ENCODE data around the gene CNRIP1.

CNRIP1 gene

DNA sequence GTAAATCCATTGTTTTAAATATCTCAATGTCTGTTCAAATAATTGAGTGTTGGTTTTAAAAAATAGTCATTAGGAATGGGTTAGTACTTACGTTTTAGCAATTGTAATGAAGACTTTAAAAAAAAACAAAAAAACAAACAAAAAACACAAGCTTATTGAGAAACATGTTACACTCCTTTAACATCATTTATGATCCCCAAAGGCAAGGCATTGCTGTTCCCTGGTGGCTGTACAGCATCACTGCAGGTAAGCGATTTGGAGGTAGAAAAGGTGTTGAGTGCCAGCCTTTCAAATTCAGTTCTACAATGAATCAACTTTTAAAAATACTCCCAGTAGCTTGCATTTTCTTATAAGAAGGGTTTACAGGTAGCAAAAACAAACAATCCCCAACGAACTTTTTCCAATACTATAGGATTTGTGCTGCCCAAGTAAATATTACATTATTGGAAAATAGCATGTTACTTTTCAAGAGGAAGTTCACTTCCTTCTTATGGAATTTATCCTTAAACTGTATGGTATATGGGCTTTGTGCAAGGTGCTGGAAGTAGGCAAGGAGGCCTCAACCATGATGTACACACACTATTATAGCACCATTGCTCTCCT, 27.5 kb downstream of the CNRIP1 start:
- DNase-seq (ENCODE audit: low read depth in 2 of 2) = no peak

DNA sequence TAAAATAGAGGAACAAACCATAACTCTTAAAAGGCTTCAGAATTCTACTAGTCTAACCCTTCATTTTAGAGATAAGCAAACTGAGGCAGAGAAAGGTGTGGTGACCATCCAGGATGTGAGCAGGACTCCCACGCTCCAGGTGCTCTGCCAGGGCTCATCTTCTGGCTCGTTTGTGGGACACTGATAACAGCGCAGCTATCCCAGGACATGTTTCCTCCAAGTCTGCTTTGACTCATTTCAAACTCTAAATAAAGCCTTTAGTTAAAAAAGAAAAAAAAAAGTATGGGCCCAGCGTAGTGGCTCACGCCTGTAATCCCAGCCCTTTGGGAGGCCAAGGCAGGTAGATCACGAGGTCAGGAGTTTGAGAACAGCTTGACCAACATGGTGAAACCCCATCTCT, 28.4 kb downstream of the CNRIP1 start:
- DNase-seq (ENCODE audit: low read depth in 2 of 2) = no peak

DNA sequence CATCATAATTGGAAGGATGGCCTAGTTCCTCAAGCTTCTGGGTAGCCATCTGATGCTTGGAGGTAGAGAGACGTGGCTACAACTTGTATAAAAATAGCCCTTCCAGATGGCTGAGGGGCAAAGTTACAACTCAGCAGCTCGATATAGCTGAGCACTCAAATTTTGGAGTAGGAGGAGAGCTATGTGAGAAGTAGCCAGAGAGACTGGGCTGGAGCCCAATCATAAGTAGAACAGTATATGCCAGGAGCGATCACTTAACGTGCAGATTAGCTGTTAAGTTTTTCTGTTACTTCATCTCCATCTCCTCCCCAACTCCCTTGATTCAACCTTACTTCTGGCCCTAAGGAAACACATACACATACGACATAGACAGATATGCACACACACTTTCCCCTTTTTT, 28.8 kb downstream of the CNRIP1 start:
- DNase-seq (ENCODE audit: low read depth in 2 of 2) = no peak

DNA sequence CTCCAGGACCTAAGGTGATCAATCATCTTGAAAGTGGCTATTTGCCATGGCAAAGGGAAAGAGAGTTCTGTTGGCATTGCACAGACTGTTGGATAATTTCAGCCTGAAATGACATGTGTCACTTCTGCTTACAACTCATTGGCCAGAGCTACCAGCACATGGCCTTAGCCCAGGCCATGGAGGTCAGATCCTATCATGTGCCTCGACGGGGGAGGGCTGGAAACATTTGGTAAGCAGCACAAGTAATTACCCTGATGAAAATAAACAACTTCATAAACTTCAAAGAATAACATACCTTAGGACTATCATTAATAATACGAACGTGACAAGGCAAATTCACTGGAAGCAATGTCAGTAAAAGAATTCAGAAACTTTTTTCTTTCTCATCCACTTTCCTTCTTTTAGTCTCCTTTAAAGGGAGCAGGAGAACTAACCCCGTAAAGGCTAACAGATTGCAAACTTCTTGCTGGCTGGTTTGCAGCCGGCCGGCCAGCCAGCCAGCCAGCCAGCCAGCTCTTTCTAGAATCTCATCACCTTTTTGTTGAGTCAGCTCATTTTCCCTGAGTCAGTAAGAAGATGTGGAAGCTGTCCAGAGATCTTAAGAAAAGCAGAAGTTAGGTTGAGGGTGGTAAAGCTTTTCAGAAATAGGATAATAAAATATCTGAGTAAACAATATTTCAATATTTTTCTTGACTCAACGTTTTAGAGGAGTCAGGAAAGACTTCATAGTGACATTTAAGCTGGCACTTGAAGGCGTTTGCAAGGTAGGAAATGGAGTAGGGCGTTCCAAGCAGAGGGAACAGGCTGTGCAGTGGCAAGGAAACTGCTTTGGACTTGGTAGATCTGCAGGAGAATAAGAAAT, 31.9 kb downstream of the CNRIP1 start:
- DNase-seq (ENCODE audit: low read depth in 2 of 2) = no peak

DNA sequence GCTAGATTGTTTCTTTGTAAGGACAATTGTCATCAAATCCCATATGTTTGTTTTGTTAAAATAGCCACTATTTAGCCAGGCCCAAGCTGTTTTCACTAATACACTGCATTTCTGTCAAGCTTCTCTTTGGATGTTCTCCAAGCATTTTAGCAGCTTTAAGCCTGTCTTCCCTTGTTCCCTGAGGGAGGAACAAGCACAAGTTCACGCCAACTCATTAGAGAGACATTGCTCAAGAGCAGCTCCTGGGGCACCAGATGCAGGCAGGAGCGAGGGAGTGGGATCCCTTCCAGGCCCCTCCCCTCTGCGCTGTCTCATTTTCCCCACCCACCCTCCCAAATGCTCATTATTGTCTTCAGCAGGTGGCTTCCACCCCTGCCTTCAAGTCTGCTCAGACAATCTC, 34.9 kb downstream of the CNRIP1 start:
- no peak for DNase-seq (ENCODE audit: low read depth in 2 of 2)

DNA sequence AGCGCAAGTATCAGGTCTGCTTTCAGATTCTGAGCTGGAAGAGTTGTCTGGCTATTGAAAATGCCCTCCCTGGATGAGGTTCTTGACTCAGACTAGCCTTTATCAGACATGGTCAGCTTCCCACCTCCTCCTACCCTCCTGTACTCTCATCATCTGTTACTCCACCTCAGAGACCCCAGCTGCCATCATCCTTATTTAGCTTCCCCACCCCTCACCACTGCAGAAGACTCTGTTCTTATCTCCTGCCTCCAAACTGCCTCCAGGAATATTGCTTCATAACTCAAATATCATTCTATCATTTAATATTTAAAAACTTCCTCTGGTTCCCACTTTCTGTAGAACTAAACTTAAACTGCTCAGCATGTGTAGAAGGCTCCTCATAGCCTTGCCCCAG, 36.3 kb downstream of the CNRIP1 start:
- no peak for DNase-seq (ENCODE audit: low read depth in 2 of 2)

DNA sequence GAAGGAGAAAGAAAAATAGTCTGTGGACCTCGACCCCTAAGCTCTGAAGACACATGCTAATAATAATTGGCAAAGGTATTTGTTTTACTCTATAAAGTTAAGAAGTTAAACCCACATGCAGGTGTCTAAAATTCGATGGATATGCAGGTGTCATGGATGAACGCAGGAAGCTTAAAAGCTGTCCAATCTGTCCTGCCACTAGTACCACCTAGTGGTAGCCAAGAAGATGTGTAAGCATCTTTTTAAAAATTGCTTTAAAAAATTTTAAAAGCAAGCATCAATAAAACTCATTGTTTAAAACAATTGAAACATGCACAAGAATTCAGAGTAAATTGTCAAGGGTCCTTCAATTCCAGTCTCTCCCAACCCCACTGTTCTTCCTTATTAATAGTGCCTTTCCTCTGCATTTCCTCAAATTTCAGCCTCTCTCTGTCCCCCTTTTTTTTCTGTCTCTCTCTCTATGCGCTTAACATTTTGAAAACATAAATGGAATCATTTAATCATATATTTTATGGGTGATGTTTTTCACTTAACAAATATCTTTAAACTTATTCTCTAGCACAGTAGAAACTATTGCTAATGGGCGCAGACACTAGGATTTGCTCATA, 36.8 kb downstream of the CNRIP1 start:
- no peak for DNase-seq (ENCODE audit: low read depth in 2 of 2)

DNA sequence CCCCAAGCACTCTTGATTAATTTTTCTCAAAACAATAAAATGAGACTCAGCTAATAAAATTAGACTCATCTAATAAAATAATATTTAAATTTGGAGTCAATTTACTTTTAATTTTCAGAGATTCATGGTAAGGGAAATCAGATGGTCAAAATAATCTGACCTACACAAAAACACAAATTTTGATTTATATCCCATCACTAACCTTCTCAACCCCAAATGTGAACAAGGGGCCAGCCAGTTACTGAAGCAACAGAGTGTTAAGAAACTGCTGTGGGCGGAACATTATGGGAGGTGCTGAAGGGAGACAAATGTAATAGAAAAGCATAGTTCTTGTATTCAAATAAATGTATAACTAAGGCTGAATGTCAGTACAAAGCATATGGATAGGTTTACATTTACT, 39.0 kb downstream of the CNRIP1 start:
- DNase-seq (ENCODE audit: low read depth in 2 of 2) = no peak

DNA sequence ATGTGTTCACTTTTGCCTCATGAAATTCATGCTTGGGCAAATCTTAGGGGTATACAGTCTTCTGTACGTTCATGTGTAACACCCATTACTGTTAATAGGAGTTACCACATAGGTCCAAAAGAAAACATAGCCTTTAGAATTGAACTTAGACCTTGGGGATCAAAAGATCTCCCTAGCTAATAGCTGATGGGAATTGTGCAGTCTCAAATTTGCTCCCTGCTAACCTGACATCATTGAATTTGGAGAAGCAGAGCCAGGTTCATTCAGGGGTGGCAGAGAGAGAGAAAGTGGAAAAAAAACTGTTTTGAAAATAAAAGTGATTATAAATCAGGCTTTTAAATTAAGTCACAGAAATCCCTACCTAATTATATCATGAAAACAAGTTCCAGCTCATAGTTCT, 39.4 kb downstream of the CNRIP1 start:
- no peak for DNase-seq (ENCODE audit: low read depth in 2 of 2)

DNA sequence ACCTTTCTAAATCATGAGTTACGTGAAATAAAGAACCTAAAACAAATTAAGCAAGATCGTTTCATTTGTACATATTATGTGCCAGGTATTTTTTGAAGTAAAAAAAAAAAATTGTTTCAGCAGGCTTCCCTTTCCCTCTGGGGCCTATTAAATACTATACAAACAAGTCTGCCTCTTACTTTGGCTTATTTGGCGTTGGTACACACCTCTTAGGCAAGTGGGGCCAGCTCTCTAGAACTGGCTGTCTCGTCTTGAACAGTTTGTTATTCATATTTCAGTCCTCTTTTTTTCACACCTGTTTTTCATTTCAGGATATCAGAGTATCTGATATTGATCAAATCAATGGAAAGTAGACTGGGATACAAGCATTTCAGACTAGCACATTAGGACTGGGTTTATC, 40.1 kb downstream of the CNRIP1 start:
- DNase-seq (ENCODE audit: low read depth in 2 of 2) = no peak

DNA sequence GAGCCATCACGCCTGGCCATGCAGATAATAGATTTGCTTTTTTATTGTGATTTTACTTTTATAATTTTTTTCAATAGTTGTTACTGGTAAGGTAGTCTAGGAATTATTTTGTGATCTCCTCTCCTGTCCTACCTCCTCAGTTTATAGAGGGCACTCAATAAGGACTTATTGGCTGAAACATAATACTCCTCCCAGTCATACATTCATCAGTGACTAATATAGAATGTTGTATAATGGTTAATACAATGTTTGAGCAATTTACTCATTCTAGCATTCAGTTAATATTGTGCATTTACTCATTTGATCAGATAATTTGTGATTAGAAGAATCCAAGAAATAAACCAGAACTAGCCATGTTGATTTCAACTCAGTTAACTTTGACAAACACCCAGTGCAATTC, 41.6 kb downstream of the CNRIP1 start:
- no peak for DNase-seq (ENCODE audit: low read depth in 2 of 2)

DNA sequence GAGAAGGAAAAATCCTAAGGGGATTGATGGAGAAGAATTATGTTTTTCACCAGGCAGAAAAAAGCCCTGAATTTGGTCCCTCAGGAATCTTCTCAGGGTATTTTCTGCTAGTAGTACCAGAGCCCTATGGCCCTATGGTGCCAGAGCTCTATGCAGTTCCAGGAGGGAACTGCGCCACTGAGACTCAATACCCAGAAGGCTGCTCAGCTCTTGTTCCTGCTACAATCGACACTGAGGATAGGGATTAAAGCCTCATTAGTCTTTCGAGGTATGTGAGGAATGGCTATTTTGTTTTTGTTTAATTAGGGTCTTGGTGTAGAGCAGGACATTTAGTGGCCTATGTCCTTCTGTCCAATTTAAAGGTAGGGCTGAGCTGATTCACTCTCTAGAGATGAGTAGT, 45.7 kb downstream of the CNRIP1 start:
- no peak for DNase-seq (ENCODE audit: low read depth in 2 of 2)

DNA sequence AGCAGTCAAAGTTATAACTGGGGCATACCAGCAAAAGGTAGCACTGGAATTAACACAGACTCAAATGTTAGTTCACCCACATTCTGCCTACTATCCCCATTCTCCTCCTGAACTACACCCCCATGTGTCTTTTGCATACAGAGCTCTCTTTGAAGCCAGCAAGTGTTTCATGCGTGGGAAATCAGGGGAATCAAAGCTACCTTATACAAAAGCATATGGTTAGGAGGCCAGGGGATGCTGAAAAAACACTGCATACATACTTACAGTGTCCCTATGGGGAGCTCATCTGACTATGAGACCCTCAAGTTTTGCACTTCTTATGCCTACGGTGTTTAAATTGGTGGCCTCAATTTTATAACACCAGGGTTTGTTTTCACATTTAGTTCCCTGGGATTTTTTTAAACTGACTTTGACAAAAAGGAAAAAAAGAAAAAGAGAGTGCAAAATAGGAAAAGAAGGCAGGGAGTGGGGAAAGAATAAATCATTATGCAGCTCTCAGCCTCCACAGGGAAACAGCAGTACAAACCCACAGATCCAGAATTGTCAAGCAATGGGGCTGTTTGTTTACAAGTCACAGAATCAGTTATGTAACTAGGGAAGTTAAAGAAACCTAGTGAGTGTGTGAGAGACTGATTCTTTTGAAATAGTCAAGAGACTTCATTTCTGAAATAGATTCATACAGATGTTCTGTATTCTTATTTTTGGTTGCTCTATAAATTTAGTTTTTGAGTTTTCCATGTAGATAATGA, 47.3 kb downstream of the CNRIP1 start:
- DNase-seq (ENCODE audit: low read depth in 2 of 2) = no peak

DNA sequence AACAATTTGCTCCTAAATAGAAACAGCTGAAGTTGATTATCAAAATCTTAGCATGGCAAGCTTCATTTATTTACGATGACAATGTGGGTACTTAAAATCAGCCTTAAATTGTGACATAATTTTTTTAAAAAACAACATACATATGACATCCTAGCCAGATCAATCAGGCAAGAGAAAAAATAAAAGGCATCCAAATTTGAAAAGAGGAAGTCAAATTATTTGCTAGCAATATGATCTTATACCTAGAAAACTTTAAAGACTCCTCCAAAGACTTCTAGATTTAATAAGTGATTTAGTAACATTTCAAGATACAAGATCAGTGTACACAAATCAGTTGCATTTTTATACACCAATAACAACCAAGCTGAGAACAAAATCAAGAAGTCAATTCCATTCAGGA, 53.1 kb downstream of the CNRIP1 start:
- no peak for DNase-seq (ENCODE audit: low read depth in 2 of 2)

DNA sequence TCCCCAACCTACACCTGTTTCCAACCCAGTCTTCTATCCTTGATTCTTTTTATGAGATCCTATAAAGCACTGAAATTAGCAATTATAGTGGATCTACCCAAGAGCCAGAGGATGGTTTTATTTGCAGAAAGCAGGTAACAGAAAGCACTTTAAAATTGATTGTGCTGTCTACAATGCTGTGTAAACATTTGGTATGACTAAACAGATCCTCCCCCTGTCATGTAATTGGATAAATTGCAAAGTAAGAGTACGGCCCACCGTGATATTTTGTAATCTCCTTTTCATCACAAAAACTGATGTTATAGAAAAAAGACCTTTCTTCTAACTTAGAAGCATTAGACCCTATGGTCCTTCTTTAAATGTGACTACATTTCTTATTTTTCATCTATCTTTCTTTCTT, 56.1 kb downstream of the CNRIP1 start:
- DNase-seq (ENCODE audit: low read depth in 2 of 2) = no peak

DNA sequence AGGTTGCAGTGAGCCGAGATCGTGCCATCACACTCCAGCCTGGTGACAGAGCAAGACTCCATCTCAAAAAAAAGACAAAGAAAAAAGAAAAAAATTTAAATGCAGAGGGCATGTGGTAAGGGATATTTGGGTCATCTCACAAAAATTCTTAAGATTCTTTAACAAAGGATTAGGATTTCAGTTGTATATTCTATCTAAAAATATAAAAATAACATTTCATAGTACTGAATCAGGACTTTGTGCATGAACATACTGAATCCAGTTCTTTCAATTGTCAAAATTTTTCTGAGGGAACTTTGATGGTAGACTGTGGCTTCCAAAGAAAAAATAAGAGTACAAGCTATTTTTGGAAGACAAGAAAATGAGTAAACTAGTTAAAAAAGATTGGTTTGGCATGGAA, 60.9 kb downstream of the CNRIP1 start:
- DNase-seq (ENCODE audit: low read depth in 2 of 2) = no peak

DNA sequence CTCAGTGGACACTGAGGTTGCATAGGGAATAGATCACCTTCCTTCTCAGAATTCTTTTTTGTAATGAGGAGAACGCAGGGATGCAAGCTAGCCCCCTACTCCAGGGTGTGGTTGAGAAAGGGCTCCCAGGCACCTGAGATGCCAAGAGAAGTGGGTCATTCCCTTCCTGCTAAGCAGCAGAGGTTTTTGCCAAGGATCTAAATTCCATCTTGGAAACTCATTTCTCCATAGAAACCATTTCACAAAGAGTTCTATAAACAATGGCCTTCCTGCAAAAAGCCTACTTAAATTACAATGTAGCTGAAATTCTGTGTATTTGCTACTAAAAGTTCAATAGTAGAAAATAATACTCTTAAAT, 63.7 kb downstream of the CNRIP1 start:
- no peak for DNase-seq (ENCODE audit: low read depth in 2 of 2)

DNA sequence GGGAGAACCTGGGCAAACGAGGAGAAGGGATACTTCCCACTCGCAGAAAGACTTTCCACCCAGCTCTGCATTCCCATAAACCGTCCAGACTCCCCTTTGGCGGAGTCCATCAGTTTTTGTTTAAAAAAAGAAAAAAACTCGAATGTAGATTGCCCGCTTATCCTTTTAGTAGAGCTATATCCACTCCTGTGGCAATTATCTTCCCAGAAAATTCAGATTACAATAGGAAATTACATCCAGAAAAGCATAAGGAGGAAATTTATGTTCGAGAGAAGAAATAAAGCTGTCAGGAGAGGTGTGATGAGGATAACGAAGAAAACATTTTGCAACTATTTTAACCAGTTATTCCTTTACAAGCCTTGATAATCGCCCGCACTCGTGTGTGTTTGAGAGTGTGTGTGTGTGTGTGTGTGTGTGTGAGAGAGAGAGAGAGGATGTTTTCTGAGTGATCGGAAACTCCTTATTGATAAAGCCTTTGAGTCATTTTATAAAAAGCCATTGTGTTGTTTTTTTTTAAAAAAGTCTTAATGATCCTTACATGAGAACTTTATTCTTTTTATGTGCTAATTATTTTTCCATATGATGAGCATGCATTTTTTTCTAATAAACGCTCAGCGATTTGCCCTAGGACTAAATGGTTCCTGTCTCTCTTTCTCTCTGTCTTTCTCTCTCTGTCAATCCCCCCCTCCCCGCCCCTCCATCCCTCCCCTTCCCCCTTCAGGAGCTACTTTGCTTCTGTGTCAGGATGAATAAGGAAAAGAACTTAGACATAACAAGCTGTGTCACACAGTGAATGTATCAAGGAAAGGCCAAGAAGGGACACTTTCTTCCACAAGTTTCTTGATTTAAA, 66.3 kb downstream of the CNRIP1 start:
- DNase-seq (ENCODE audit: low read depth in 2 of 2) = peak in 1 of 2 donors; percentile 12

DNA sequence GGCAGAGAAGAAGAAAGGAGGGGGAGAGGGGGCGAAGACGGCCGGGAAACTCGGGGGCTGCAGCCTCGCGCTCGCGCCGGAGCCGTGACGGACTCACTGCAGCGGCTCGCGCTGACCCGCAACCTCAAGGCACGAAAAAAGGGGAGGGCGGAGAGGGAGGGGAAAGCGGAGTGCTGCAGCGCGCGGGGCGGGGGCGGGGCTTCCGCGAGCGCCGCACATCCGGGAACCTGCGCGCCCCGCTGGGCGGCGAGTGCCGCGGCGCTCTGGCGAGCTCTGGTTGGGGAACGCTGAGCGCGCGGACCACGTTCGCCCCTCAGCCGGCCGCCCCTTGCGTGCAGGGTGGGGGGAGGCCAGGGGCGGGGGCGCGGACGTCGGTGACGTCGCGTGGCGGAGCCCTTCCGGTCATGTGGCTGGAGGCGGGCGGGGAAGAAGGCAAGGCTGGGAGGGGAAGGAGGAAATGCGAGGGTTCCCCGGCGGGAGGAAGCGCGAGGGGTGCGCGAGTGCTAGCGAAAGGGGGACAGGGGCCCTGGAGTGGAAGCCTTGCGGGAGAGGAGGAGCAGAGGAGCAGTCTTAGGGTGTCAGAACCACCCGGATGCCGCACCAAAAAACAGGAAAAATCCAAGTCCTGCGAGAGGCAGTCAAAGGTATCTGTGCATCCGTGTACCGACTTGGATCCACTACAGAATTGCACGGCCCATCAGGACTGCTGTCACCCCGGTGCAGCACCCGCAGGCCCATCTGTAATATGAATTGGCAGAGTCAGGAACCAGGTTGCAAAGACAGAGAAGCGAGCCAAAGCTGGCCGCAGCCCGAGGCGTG, 67.1 kb downstream of the CNRIP1 start, which contains the start of gene PPP3R1:
Gene PPP3R1, minus strand, starts transcription at position 133 of the 819 bp plus-strand sequence. CDS start 405 bp downstream, outside the sequence.
- DNase-seq (ENCODE audit: low read depth in 2 of 2) = peak; percentile 86 to 87

DNA sequence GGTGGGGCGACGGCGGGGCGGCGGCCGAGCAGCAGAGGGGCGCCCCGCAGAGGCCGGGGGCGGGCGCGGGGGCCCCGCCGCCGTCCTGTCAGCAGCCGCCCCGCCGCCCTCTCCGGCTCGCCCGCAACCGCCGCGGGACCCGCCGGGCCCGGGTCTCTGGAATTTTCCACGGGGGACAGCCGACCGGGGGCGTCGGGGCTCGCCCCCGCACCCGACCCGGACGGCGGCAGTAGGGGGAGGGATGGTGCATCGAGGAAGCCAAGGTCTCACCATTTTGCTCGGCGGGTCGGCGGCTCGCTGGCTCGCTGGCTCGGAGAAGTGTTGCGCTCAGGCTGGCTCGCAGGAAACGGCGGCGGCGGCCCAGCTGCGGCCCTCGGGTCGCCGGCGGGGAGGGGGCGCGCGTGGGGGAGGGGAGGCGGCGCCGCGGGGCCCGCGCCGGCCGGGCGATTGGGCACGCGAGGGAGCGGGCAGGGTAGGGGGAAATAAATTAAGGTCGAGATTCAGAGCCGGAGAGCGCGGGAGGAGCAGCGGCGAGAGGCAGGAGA, 67.8 kb downstream of the CNRIP1 start:
- DNase-seq (ENCODE audit: low read depth in 2 of 2) = peak in 1 of 2 donors; percentile 16
